GM18505 (cell line): ENCODE results near the gene AP1G2.

Experiments
- ATAC-seq: cut with Tn5 transposase; IDR thresholded peaks from one replicate; pipeline ENCODE4 v1.9.1; 2021; ENCODE audit not compliant: unreplicated experiment
- POLR2A ChIP-seq: IDR thresholded peaks from 4 replicates; pipeline ENCODE4 v1.6.1; 2011; ENCODE audit warnings: borderline replicate concordance; ENCODE audit not compliant: insufficient read depth, insufficient read length; ENCODE audit errors: extremely low read depth

AP1G2 gene

DNA sequence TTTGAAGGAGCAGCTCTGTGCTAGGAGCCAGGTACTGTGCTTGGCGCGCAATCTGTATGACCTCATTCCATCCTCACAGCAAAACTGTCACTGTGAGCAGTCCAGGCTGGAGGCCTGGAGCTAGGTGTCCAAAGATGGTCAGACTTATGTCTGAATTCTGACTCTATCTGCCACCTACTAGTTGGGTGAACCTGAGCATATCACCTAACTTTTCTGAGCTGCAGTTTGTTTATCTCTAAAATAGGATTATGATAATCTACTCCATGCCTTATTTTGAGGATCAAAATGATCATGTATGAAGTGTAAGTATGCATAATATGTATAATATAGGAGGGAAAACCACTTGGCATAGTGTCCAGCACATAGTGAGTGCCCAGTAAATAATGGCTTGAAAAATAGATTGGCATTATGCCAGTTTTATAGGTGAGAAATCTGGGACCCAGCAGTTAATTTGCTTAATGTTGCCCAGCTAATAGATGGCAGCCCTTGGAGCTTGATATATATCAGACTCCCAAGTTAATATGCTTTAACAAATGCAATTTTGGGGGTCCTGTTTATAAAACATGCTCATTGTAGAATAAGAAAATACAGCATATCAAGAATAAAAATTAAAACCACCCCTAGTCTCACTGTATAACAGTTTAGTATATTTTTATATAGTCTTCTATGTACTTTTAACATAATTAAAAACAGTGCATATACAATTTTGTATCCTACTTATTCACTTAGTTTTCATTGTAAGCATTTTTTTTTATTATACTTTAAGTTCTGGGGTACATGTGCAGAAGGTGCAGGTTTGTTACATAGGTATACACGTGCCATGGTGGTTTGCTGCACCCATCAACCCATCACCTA, 15.5 kb upstream of the AP1G2 start:
- no peak for TF ChIP-seq POLR2A
- no peak for ATAC-seq

GRCh38 chr14:23580948-23581281, 13.3 kb upstream of the AP1G2 start:
- ATAC-seq = no peak
- no peak for TF ChIP-seq POLR2A

DNA sequence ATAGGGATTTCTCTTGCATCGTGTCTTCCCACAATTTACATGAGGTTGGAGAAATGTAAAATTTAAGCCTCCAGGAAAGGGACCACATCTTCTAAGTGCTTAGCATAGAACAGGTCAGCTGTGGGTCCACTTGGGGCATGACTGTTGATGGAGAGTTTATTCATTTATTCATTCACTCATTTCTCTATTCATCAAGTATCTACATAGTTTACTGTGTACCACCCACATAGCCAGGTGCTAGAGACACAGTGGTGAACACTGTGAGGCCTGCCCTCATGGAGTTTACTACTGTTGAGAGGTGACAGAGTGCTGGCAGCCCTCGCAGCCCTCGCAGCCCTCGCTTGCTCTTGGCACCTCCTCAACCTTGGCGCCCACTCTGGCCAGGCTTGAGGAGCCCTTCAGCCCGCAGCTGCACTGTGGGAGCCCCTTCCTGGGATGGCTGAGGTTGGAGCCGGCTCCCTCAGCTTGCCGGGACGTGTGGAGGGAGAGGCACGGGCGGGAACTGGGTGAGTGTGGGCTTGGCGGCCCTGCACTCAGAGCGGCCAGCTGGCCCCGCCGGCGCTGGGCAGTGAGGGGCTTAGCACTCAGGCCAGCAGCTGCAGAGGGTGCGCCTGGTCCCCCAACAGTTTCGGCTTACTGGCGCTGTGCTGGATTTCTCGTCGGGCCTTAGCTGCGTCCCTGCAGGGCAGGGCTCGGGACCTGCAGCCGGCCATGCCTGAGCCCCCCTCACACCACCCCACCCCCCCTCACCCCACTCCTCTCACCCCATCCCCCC, 12.7 kb upstream of the AP1G2 start:
- no peak for ATAC-seq
- TF ChIP-seq POLR2A = no peak

DNA sequence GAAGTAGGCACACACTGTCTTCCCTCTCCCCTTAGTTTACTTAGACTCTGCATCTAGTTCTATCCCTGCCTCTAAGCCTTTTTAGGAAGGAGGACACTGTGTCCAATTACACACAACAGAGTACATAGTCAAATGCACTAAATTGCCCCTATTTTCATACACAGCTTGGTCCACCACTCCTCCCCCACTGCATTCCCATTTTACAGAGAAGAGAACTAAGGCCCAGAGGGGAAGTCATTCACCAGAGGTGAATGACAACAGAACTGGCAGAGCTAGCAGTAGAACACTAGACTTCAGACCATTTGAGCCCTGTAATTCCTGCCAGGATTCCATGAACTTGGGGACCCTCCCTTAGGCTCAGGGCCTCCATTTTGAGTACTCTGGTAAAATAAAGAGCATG, 12.1 kb upstream of the AP1G2 start:
- no peak for TF ChIP-seq POLR2A
- ATAC-seq = no peak

GRCh38 chr14:23579311-23579630, 11.7 kb upstream of the AP1G2 start:
- no peak for ATAC-seq
- no peak for TF ChIP-seq POLR2A

- ATAC-seq = no peak
- TF ChIP-seq POLR2A = no peak
Measured at GRCh38 chr14:23578560-23579310, 11.1 kb upstream of the AP1G2 start, which contains the start of gene JPH4. TSS of gene JPH4 (minus strand) at chr14:23578790. CDS start at chr14:23577453, 1,337 bp downstream.

DNA sequence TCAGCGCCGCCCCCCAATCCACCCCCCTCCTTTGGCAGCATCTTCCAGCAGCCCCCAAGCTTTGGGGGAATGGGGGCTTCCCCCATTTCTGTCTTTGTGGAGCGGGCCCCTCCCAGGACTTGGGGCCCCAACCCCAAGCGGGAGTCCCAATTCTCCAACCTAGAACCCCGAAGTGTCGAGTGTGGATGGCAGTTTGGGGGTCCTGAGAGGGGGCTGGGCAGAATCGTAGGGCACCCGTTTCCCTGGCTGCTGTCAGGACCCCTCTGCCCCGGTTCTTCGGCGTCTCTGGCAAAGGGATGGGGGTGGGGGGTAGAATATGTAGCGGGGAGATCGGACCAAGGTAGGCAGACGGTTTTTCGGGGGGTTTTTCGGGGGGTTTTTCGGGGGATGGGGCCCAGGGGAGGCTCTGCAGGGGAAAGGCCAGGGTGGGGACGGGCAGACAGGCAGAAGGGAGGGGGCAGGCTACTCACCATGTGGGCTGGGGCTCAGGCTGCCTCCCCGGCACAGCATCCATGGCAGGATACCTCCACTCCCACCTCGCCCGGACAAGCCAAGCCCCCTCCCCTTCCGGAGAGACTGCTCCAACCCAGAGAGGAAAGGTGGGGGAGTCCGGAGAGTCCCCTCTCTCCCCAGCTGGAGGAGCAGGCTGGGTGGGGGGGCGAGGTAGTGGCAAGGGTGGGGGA, 10.3 kb upstream of the AP1G2 start:
- no peak for ATAC-seq
- no peak for TF ChIP-seq POLR2A

DNA sequence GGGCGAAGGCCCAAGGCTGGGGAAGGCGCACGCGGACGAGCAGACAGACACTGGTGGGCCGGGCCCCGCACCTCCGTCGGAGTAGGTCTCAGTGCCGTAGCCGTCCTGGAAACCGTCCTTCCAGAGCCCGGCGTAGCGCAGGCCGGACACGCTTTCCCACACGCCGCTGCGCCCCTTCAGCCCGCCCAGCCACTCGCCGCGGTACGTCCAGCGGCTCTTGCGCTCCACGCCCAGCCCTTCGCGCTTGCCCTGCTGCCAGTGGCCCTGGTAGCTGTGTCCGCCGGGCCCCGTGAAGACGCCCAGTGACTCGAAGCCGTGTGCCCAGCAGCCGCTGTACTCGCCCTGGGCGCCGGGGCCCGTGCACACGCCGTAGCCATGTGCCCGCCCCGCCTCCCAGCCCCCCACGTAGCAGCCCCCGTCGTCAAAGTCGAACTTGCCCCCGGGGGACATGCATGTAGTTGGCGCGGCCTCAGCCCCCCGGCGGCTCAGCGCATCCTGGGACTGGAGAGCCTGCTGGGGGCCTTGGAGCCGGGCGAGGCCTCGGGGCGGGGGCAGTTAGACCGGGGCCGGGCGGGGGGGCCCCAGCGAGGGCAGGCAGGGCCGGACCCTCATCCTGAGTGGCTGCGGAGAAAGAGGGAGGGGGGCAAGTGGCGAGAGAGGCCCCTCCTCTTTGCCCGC, 9.6 kb upstream of the AP1G2 start:
- TF ChIP-seq POLR2A = no peak
- ATAC-seq = no peak

GRCh38 chr14:23573384-23574015, 5.9 kb upstream of the AP1G2 start:
- ATAC-seq = no peak
- TF ChIP-seq POLR2A = no peak

- TF ChIP-seq POLR2A = no peak
- ATAC-seq = no peak
Measured at GRCh38 chr14:23572836-23573235, 5.2 kb upstream of the AP1G2 start.

DNA sequence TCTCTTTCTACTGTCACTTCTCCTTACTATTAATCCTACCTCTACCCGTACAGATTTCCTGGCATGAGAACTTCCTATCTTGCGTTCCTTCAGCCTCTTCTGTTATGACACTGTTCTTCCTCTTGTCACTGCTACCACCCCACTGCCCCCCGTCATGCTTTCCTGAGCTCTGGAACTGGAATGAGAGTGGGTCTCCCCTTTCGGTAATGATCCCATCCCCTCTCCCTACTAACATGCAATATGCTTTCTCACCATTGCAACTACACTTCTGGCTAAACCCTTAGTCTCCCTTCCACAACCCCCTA, 4.9 kb upstream of the AP1G2 start:
- no peak for ATAC-seq

DNA sequence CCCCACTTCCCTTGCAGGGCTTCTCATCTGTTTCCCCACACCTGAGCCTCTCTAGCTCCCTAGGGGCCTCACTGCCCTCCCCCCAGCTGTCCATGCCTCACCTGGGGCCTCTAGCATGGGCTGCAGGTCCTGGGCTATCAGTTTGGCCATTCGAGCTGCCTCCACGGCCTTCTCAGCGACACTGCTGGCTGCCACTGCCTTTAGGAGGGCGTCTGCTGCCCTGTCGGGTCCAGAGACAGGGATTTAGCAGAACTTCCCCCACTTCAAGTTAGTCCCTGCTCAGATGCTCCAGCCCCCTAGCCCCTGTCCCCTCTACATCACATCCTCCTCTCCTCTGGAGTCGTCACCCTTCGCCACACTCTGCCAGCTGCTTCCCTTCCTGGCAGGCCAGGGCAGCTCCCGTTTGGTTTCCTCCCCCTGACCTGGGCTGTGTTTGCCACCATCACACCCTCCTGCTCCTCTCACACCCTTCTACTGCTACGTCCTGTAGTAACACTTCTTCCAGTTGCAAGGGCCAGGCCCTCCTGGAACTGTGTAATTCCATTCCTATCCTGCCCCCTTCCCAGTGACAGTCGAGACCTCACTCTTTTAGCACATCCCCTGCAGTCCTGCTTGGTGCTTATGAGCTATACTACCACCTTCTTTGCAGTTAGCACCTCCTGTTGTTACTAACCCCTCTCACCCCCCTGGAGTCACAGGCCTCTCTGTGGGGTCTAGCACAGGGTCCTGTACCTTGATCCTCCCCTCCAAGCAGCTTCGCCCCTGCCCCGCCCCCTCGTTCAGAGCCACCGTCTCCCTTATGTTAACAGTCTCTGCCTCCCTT, 4.3 kb upstream of the AP1G2 start:
- ATAC-seq = no peak
- TF ChIP-seq POLR2A = no peak

More for the DNA sequence above, 4.9 kb upstream of the AP1G2 start:
- no peak for TF ChIP-seq POLR2A

GRCh38 chr14:23570806-23571483, 3.4 kb upstream of the AP1G2 start:
- no peak for ATAC-seq
- TF ChIP-seq POLR2A = no peak
